Activated CD8-positive, alpha-beta T cell treated with anti-CD3 and anti-CD28 coated beads, Interleukin-2, amount 10 ng/mL, durations not matched to agents 7 days and 5 days (primary cell): ENCODE data around the gene LCP1. TPM values are rescaled to one million over a fixed set of nuclear protein-coding genes. Genes with fewer than 3 reads are reported as not detected.

Source experiments
- ATAC-seq: fragments of 150-1000 bp; cut with Tn5 transposase; one replicate; pipeline ENCODE4 v1.10.0; 2021; ENCODE audit warnings: moderate library complexity
- CTCF ChIA-PET: fragments of 350-600 bp; sonication (Branson Sonifier 250); formaldehyde crosslinking; loops from one replicate; lab custom pipeline; 2021; ENCODE audit warnings: antibody characterized with exemption; lab: Charles Lee
- POLR2A ChIA-PET: fragments of 350-600 bp; sonication (Branson Sonifier 250); formaldehyde crosslinking; loops from one replicate; lab custom pipeline; 2021; ENCODE audit warnings: antibody characterized with exemption; lab: Charles Lee
- DNase-seq: peaks from one replicate; pipeline ENCODE4 v3.0.0-alpha.2; 2020
- H3K27ac Mint-ChIP-seq: one replicate; pipeline ENCODE4 v1.8.0; 2021; ENCODE audit warnings: mild to moderate bottlenecking, mixed read lengths
- H3K27me3 Mint-ChIP-seq: one replicate; pipeline ENCODE4 v1.8.0; 2021; ENCODE audit warnings: low read depth, mixed read lengths
- H3K36me3 Mint-ChIP-seq: one replicate; pipeline ENCODE4 v1.8.0; 2021; ENCODE audit warnings: low read depth, mixed read lengths
- H3K4me1 Mint-ChIP-seq: one replicate; pipeline ENCODE4 v1.8.0; 2021; ENCODE audit warnings: low read depth, mixed read lengths
- H3K4me3 Mint-ChIP-seq: one replicate; pipeline ENCODE4 v1.8.0; 2021; ENCODE audit warnings: mild to moderate bottlenecking, mixed read lengths
- H3K9me3 Mint-ChIP-seq: one replicate; pipeline ENCODE4 v1.8.0; 2022; ENCODE audit warnings: mixed read lengths; ENCODE audit not compliant: insufficient read depth
- total RNA-seq, 2 experiments: library from RNA; stranded (reverse); gene quantifications; one replicate each; pipeline ENCODE4 v1.2.3, GENCODE V29; 2021

Gene LCP1
- total RNA-seq, 2 experiments from 2014 or later, result 1,296 to 1,321 TPM

GRCh38 chr13:46160471-46161066, 21.4 kb downstream of the LCP1 start:
- ChIA-PET POLR2A (interaction anchor here (0.8 to 3.5 kb wide), 10 partner anchors 10 to 161 kb away, joined by 3 to 17 read pairs (median 4); partner anchors contain the start of gene LCP1), CTCF (interaction anchor here (0.6 to 9.3 kb wide), 28 partner anchors 11 to 174 kb away, joined by 3 to 161 read pairs (median 7); partner anchors contain the start of gene LCP1)
- peaks cover 73% of the 10 kb centered on the region for H3K36me3 Mint-ChIP-seq
- ATAC-seq, result peak; percentile 53
- no peaks in the 10 kb centered on the region for H3K9me3 Mint-ChIP-seq
- peak overlapping the region; percentile 91 for H3K27ac Mint-ChIP-seq
- peaks cover 63% of the 10 kb centered on the region for H3K4me1 Mint-ChIP-seq
- no peaks in the 10 kb centered on the region for H3K27me3 Mint-ChIP-seq
- peak overlapping the region; percentile 71 for H3K4me3 Mint-ChIP-seq
- DNase-seq, result peak; percentile 64

- Mint-ChIP-seq H3K36me3 (peaks cover 74% of the 10 kb centered on the region), H3K9me3 (no peaks in the 10 kb centered on the region), H3K4me1 (peaks cover 59% of the 10 kb centered on the region), H3K4me3 (peak overlapping the region; percentile 71), H3K27me3 (no peaks in the 10 kb centered on the region), H3K27ac (peak overlapping the region; percentile 91)
- POLR2A ChIA-PET, result interaction anchor here (0.8 to 3.5 kb wide), 10 partner anchors 10 to 162 kb away, joined by 3 to 17 read pairs (median 4); partner anchors contain the start of gene LCP1
- DNase-seq (no peak), ATAC-seq (peak; percentile 11)
- CTCF ChIA-PET, result interaction anchor here (0.6 to 9.3 kb wide), 28 partner anchors 10 to 174 kb away, joined by 3 to 161 read pairs (median 7); partner anchors contain the start of gene LCP1
Measured at GRCh38 chr13:46160065-46160464, 21.9 kb downstream of the LCP1 start.

- Mint-ChIP-seq H3K27ac (peak overlapping the region; percentile 91), H3K36me3 (peaks cover 76% of the 10 kb centered on the region), H3K4me3 (no peak overlapping the region), H3K27me3 (no peaks in the 10 kb centered on the region), H3K4me1 (peaks cover 50% of the 10 kb centered on the region), H3K9me3 (no peaks in the 10 kb centered on the region)
- ATAC-seq, result no peak
- DNase-seq, result no peak
- CTCF ChIA-PET, result interaction anchor here (1.3 to 9.3 kb wide), 12 partner anchors 9 to 162 kb away, joined by 3 to 161 read pairs (median 20); partner anchors contain the start of gene LCP1
- POLR2A ChIA-PET, result interaction anchor here (0.7 to 3.5 kb wide), 3 partner anchors 10 to 32 kb away, joined by 3 to 17 read pairs (median 3); partner anchors contain the start of gene LCP1
Measured at GRCh38 chr13:46158983-46159382, 23.0 kb downstream of the LCP1 start.

- DNase-seq (no peak), ATAC-seq (no peak)
- Mint-ChIP-seq H3K27ac (no peak overlapping the region), H3K27me3 (no peaks in the 10 kb centered on the region), H3K9me3 (no peaks in the 10 kb centered on the region), H3K36me3 (peaks cover 80% of the 10 kb centered on the region), H3K4me3 (no peak overlapping the region), H3K4me1 (peaks cover 49% of the 10 kb centered on the region)
- ChIA-PET CTCF (interaction anchor here (0.9 to 9.3 kb wide), 7 partner anchors 9 to 163 kb away, joined by 3 to 161 read pairs (median 29); no protein-coding TSS in a partner anchor), POLR2A (interaction anchor here (0.7 to 1.2 kb wide), 2 partner anchors 11 to 31 kb away, joined by 3 read pairs; no protein-coding TSS in a partner anchor)
Measured at GRCh38 chr13:46158222-46158621, 23.8 kb downstream of the LCP1 start.

- CTCF ChIA-PET, result interaction anchor here (1.3 to 9.3 kb wide), 3 partner anchors 12 to 28 kb away, joined by 4 to 161 read pairs (median 6); no protein-coding TSS in a partner anchor
- Mint-ChIP-seq H3K36me3 (peaks cover 88% of the 10 kb centered on the region), H3K27ac (peak overlapping the region; percentile 6), H3K4me1 (peaks cover 43% of the 10 kb centered on the region), H3K4me3 (no peak overlapping the region), H3K9me3 (no peaks in the 10 kb centered on the region), H3K27me3 (no peaks in the 10 kb centered on the region)
- POLR2A ChIA-PET, result interaction anchor here (1.4 kb wide), 1 partner anchor 18 kb away, joined by 3 read pairs; no protein-coding TSS in a partner anchor
- ATAC-seq (no peak), DNase-seq (no peak)
Measured at GRCh38 chr13:46154136-46154801, 27.7 kb downstream of the LCP1 start.

GRCh38 chr13:46152627-46153328, 29.2 kb downstream of the LCP1 start:
- ChIA-PET CTCF (interaction anchor here (0.9 to 2.5 kb wide), 3 partner anchors 17 to 136 kb away, joined by 3 to 11 read pairs (median 7); no protein-coding TSS in a partner anchor), POLR2A (no interaction called here)
- no peaks in the 10 kb centered on the region for H3K27me3 Mint-ChIP-seq
- no peak for DNase-seq
- H3K36me3 Mint-ChIP-seq, result peaks cover 85% of the 10 kb centered on the region
- ATAC-seq, result no peak
- H3K27ac Mint-ChIP-seq, result peak overlapping the region; percentile 61
- no peak overlapping the region for H3K4me3 Mint-ChIP-seq
- no peaks in the 10 kb centered on the region for H3K9me3 Mint-ChIP-seq
- peaks cover 32% of the 10 kb centered on the region for H3K4me1 Mint-ChIP-seq

GRCh38 chr13:46150134-46150693, 31.8 kb downstream of the LCP1 start:
- no peak for ATAC-seq
- POLR2A ChIA-PET, result no interaction called here

GRCh38 chr13:46149272-46150133, 32.5 kb downstream of the LCP1 start:
- ChIA-PET CTCF (interaction anchor here (1.3 to 4.1 kb wide), 5 partner anchors 10 to 172 kb away, joined by 3 to 37 read pairs (median 21); no protein-coding TSS in a partner anchor), POLR2A (interaction anchor here (1.4 kb wide), 1 partner anchor 24 kb away, joined by 3 read pairs; no protein-coding TSS in a partner anchor)
- H3K36me3 Mint-ChIP-seq, result peaks cover 87% of the 10 kb centered on the region
- DNase-seq (no peak), ATAC-seq (peak; percentile 23)
- H3K27ac Mint-ChIP-seq, result peak overlapping the region; percentile 75
- H3K27me3 Mint-ChIP-seq, result no peaks in the 10 kb centered on the region
- H3K9me3 Mint-ChIP-seq, result no peaks in the 10 kb centered on the region
- no peak overlapping the region for H3K4me3 Mint-ChIP-seq
- H3K4me1 Mint-ChIP-seq, result peaks cover 29% of the 10 kb centered on the region

More at GRCh38 chr13:46150134-46150693, 31.8 kb downstream of the LCP1 start:
- Mint-ChIP-seq H3K27me3 (no peaks in the 10 kb centered on the region), H3K36me3 (peaks cover 87% of the 10 kb centered on the region), H3K4me3 (no peak overlapping the region), H3K9me3 (no peaks in the 10 kb centered on the region), H3K4me1 (peaks cover 29% of the 10 kb centered on the region), H3K27ac (peak overlapping the region; percentile 75)
- no peak for DNase-seq
- CTCF ChIA-PET, result interaction anchor here (1.3 to 4.1 kb wide), 7 partner anchors 10 to 171 kb away, joined by 3 to 37 read pairs (median 12); no protein-coding TSS in a partner anchor

- Mint-ChIP-seq H3K4me3 (no peak overlapping the region), H3K4me1 (peaks cover 15% of the 10 kb centered on the region), H3K36me3 (peaks cover 84% of the 10 kb centered on the region), H3K27ac (peak overlapping the region; percentile 1), H3K27me3 (no peaks in the 10 kb centered on the region), H3K9me3 (no peaks in the 10 kb centered on the region)
- POLR2A ChIA-PET, result no interaction called here
- ATAC-seq, result no peak
- no peak for DNase-seq
- CTCF ChIA-PET, result no interaction called here
Measured at GRCh38 chr13:46146898-46147297, 35.1 kb downstream of the LCP1 start.

GRCh38 chr13:46145950-46146349, 36.0 kb downstream of the LCP1 start:
- H3K27me3 Mint-ChIP-seq, result no peaks in the 10 kb centered on the region
- ChIA-PET CTCF (no interaction called here), POLR2A (interaction anchor here (1.6 kb wide), 1 partner anchor 14 kb away, joined by 3 read pairs; no protein-coding TSS in a partner anchor)
- ATAC-seq (no peak), DNase-seq (no peak)
- H3K4me1 Mint-ChIP-seq, result peaks cover 14% of the 10 kb centered on the region
- H3K4me3 Mint-ChIP-seq, result no peak overlapping the region
- H3K9me3 Mint-ChIP-seq, result no peaks in the 10 kb centered on the region
- peaks cover 84% of the 10 kb centered on the region for H3K36me3 Mint-ChIP-seq
- H3K27ac Mint-ChIP-seq, result no peak overlapping the region
